GM19239 (cell line): Measurements from ENCODE around the gene TASOR2.

ENCODE experiments used
- DNase-seq: peaks from one replicate; pipeline ENCODE4 v3.0.0; 2011; ENCODE audit warnings: low spot score; ENCODE audit not compliant: insufficient read length
- FAIRE-seq: peaks from 2 replicates; lab custom pipeline; 2011; peaks lifted over from hg19 to GRCh38; lab: Jason Lieb, UNC

Gene TASOR2

GRCh38 chr10:5684318-5684970, at the start of gene TASOR2:
TSS of gene TASOR2 (plus strand) at chr10:5684838. CDS start at chr10:5720643, 35,805 bp downstream.
- DNase-seq (peak; percentile 89), FAIRE-seq (peak; percentile 98)

GRCh38 chr10:5634918-5635317, 49.7 kb upstream of the TASOR2 start:
- FAIRE-seq (no peak), DNase-seq (no peak)

- DNase-seq (no peak), FAIRE-seq (no peak)
Measured at GRCh38 chr10:5638494-5638893, 46.1 kb upstream of the TASOR2 start.

GRCh38 chr10:5639066-5639465, 45.6 kb upstream of the TASOR2 start:
- FAIRE-seq, result no peak
- DNase-seq, result no peak

GRCh38 chr10:5640036-5640435, 44.6 kb upstream of the TASOR2 start:
- FAIRE-seq (no peak), DNase-seq (no peak)

GRCh38 chr10:5640501-5640900, 44.1 kb upstream of the TASOR2 start:
- DNase-seq (no peak), FAIRE-seq (no peak)

- DNase-seq (no peak), FAIRE-seq (no peak)
Measured at GRCh38 chr10:5641501-5641900, 43.1 kb upstream of the TASOR2 start.

GRCh38 chr10:5643346-5644067, 41.1 kb upstream of the TASOR2 start:
- DNase-seq (no peak), FAIRE-seq (no peak)

GRCh38 chr10:5644930-5645329, 39.7 kb upstream of the TASOR2 start:
- FAIRE-seq (no peak), DNase-seq (no peak)

GRCh38 chr10:5645375-5645774, 39.3 kb upstream of the TASOR2 start:
- no peak for DNase-seq
- FAIRE-seq, result peak; percentile 71

GRCh38 chr10:5645944-5646617, 38.6 kb upstream of the TASOR2 start:
- no peak for FAIRE-seq
- DNase-seq, result no peak

- FAIRE-seq (no peak), DNase-seq (no peak)
Measured at GRCh38 chr10:5647507-5648240, 37.0 kb upstream of the TASOR2 start.

- FAIRE-seq (no peak), DNase-seq (no peak)
Measured at GRCh38 chr10:5648494-5649457, 35.9 kb upstream of the TASOR2 start.

GRCh38 chr10:5649746-5650145, 34.9 kb upstream of the TASOR2 start:
- DNase-seq, result no peak
- FAIRE-seq, result no peak

GRCh38 chr10:5650664-5651387, 33.8 kb upstream of the TASOR2 start:
- no peak for FAIRE-seq
- DNase-seq, result no peak

GRCh38 chr10:5651388-5651764, 33.3 kb upstream of the TASOR2 start:
- no peak for DNase-seq
- no peak for FAIRE-seq

- DNase-seq (no peak), FAIRE-seq (no peak)
Measured at GRCh38 chr10:5652746-5653145, 31.9 kb upstream of the TASOR2 start.

GRCh38 chr10:5654218-5654755, 30.4 kb upstream of the TASOR2 start:
- FAIRE-seq, result no peak
- DNase-seq, result no peak

GRCh38 chr10:5655121-5655520, 29.5 kb upstream of the TASOR2 start:
- DNase-seq (no peak), FAIRE-seq (peak; percentile 31)
